Activated T-helper 1 cell treated with anti-CD3 and anti-CD28 coated beads, Interleukin-12 subunit alpha, Interleukin-12 subunit beta, Interleukin-2, Interleukin-4 antibody, amounts not matched to agents 30 ng/mL and 10 ng/mL and 1 ng/mL, durations not matched to agents 14 hours and 24 hours and 36 hours (primary cell): ENCODE data around the gene SH3BGRL. TPM values are rescaled to one million over a fixed set of nuclear protein-coding genes. Genes with fewer than 3 reads are reported as not detected.
A peak's percentile ranks its signal among the peaks of the same experiment; 100 is the strongest.

Experiments
- DNase-seq: peaks from one replicate; pipeline ENCODE4 v3.0.0; 2021; ENCODE audit warnings: low spot score
- H3K27ac Mint-ChIP-seq: one replicate; pipeline ENCODE4 v1.8.0; 2021; ENCODE audit warnings: mild to moderate bottlenecking, mixed read lengths
- H3K27me3 Mint-ChIP-seq: one replicate; pipeline ENCODE4 v1.8.0; 2022; ENCODE audit warnings: mild to moderate bottlenecking, moderate library complexity, mixed read lengths; ENCODE audit not compliant: insufficient read depth
- H3K36me3 Mint-ChIP-seq: one replicate; pipeline ENCODE4 v1.8.0; 2021; ENCODE audit warnings: low read depth, mixed read lengths
- H3K4me1 Mint-ChIP-seq: one replicate; pipeline ENCODE4 v1.8.0; 2021; ENCODE audit warnings: low read depth, mixed read lengths
- H3K4me3 Mint-ChIP-seq: one replicate; pipeline ENCODE4 v1.8.0; 2021; ENCODE audit warnings: mild to moderate bottlenecking, moderate library complexity, mixed read lengths
- H3K9me3 Mint-ChIP-seq: one replicate; pipeline ENCODE4 v1.8.0; 2021; ENCODE audit warnings: mixed read lengths
- intact Hi-C: fragments of 100-400 bp; cut with micrococcal nuclease; formaldehyde crosslinking; loops from one replicate; pipeline ENCODE4 v1.15.1; 2024
- total RNA-seq: library from RNA; stranded (reverse); gene quantifications from 2 replicates; pipeline ENCODE4 v1.2.3, GENCODE V29; 2022

Gene SH3BGRL
- total RNA-seq, 1 donor from 2014 or later, result 37.6 TPM

GRCh38 chrX:81229901-81230300, 28.0 kb downstream of the SH3BGRL start:
- no peaks in the 10 kb centered on the region for H3K27me3 Mint-ChIP-seq
- DNase-seq, result no peak
- no peak overlapping the region for H3K4me3 Mint-ChIP-seq
- H3K9me3 Mint-ChIP-seq, result no peaks in the 10 kb centered on the region
- no peak overlapping the region for H3K27ac Mint-ChIP-seq
- no peaks in the 10 kb centered on the region for H3K4me1 Mint-ChIP-seq
- peaks cover 5% of the 10 kb centered on the region for H3K36me3 Mint-ChIP-seq
- intact Hi-C loops, result no loop called here

GRCh38 chrX:81231476-81231875, 29.6 kb downstream of the SH3BGRL start:
- no peak overlapping the region for H3K4me3 Mint-ChIP-seq
- H3K36me3 Mint-ChIP-seq, result peaks cover 13% of the 10 kb centered on the region
- no peaks in the 10 kb centered on the region for H3K4me1 Mint-ChIP-seq
- no peak overlapping the region for H3K27ac Mint-ChIP-seq
- no peak for DNase-seq
- no peaks in the 10 kb centered on the region for H3K27me3 Mint-ChIP-seq
- intact Hi-C loops, result no loop called here
- peaks cover 5% of the 10 kb centered on the region for H3K9me3 Mint-ChIP-seq

- H3K27ac Mint-ChIP-seq, result no peak overlapping the region
These were observed 30.3 kb downstream of the SH3BGRL start for GRCh38 chrX:81232218-81232617.

GRCh38 chrX:81237516-81237915, 35.6 kb downstream of the SH3BGRL start:
- no peak for DNase-seq
- Mint-ChIP-seq H3K36me3 (peaks cover 34% of the 10 kb centered on the region), H3K4me3 (no peak overlapping the region), H3K9me3 (peaks cover 17% of the 10 kb centered on the region), H3K4me1 (no peaks in the 10 kb centered on the region), H3K27me3 (no peaks in the 10 kb centered on the region), H3K27ac (no peak overlapping the region)
- intact Hi-C loops, result no loop called here

More at GRCh38 chrX:81232218-81232617, 30.3 kb downstream of the SH3BGRL start:
- Mint-ChIP-seq H3K36me3 (peaks cover 20% of the 10 kb centered on the region), H3K27me3 (no peaks in the 10 kb centered on the region), H3K4me3 (no peak overlapping the region), H3K9me3 (peaks cover 7% of the 10 kb centered on the region), H3K4me1 (no peaks in the 10 kb centered on the region)
- no peak for DNase-seq
- intact Hi-C loops, result no loop called here

- H3K36me3 Mint-ChIP-seq, result peaks cover 33% of the 10 kb centered on the region
- intact Hi-C loops, result no loop called here
- no peaks in the 10 kb centered on the region for H3K27me3 Mint-ChIP-seq
- no peak overlapping the region for H3K27ac Mint-ChIP-seq
- H3K4me3 Mint-ChIP-seq, result no peak overlapping the region
- peaks cover 17% of the 10 kb centered on the region for H3K9me3 Mint-ChIP-seq
- no peak for DNase-seq
- no peaks in the 10 kb centered on the region for H3K4me1 Mint-ChIP-seq
These were observed 36.3 kb downstream of the SH3BGRL start for GRCh38 chrX:81238166-81238565.

GRCh38 chrX:81240701-81241331, 38.9 kb downstream of the SH3BGRL start:
- no peak for DNase-seq
- H3K27ac Mint-ChIP-seq, result no peak overlapping the region
- peaks cover 29% of the 10 kb centered on the region for H3K36me3 Mint-ChIP-seq
- H3K4me1 Mint-ChIP-seq, result no peaks in the 10 kb centered on the region
- intact Hi-C loops, result no loop called here
- no peak overlapping the region for H3K4me3 Mint-ChIP-seq
- peaks cover 14% of the 10 kb centered on the region for H3K9me3 Mint-ChIP-seq
- H3K27me3 Mint-ChIP-seq, result no peaks in the 10 kb centered on the region

- Mint-ChIP-seq H3K9me3 (peaks cover 9% of the 10 kb centered on the region), H3K27ac (no peak overlapping the region), H3K4me1 (no peaks in the 10 kb centered on the region), H3K4me3 (no peak overlapping the region), H3K36me3 (peaks cover 21% of the 10 kb centered on the region), H3K27me3 (no peaks in the 10 kb centered on the region)
- intact Hi-C loops, result no loop called here
- no peak for DNase-seq
These were observed 39.9 kb downstream of the SH3BGRL start for GRCh38 chrX:81241753-81242152.

- Mint-ChIP-seq H3K9me3 (no peaks in the 10 kb centered on the region), H3K27ac (no peak overlapping the region), H3K36me3 (no peaks in the 10 kb centered on the region), H3K27me3 (no peaks in the 10 kb centered on the region), H3K4me3 (no peak overlapping the region), H3K4me1 (no peaks in the 10 kb centered on the region)
- intact Hi-C loops, result no loop called here
- DNase-seq, result no peak
These were observed 54.0 kb downstream of the SH3BGRL start for GRCh38 chrX:81255876-81256275.

- H3K9me3 Mint-ChIP-seq, result no peaks in the 10 kb centered on the region
- no peaks in the 10 kb centered on the region for H3K27me3 Mint-ChIP-seq
- no peak overlapping the region for H3K27ac Mint-ChIP-seq
- no peaks in the 10 kb centered on the region for H3K4me1 Mint-ChIP-seq
- no peak for DNase-seq
- no peaks in the 10 kb centered on the region for H3K36me3 Mint-ChIP-seq
- no peak overlapping the region for H3K4me3 Mint-ChIP-seq
- intact Hi-C loops, result no loop called here
These were observed 55.9 kb downstream of the SH3BGRL start for GRCh38 chrX:81257817-81258216.

- Mint-ChIP-seq H3K27ac (peak overlapping the region; percentile 58), H3K9me3 (no peaks in the 10 kb centered on the region), H3K36me3 (no peaks in the 10 kb centered on the region), H3K4me1 (no peaks in the 10 kb centered on the region), H3K27me3 (no peaks in the 10 kb centered on the region), H3K4me3 (no peak overlapping the region)
- intact Hi-C loops, result no loop called here
- DNase-seq, result no peak
These were observed 57.3 kb downstream of the SH3BGRL start for GRCh38 chrX:81259020-81259713.

GRCh38 chrX:81259714-81260395, 58.0 kb downstream of the SH3BGRL start:
- Mint-ChIP-seq H3K9me3 (no peaks in the 10 kb centered on the region), H3K27me3 (no peaks in the 10 kb centered on the region)
- intact Hi-C loops, result no loop called here

GRCh38 chrX:81261576-81261975, 59.7 kb downstream of the SH3BGRL start:
- DNase-seq, result no peak
- intact Hi-C loops, result no loop called here
- H3K27ac Mint-ChIP-seq, result no peak overlapping the region
- no peaks in the 10 kb centered on the region for H3K9me3 Mint-ChIP-seq
- no peaks in the 10 kb centered on the region for H3K4me1 Mint-ChIP-seq
- no peaks in the 10 kb centered on the region for H3K36me3 Mint-ChIP-seq
- H3K4me3 Mint-ChIP-seq, result no peak overlapping the region
- H3K27me3 Mint-ChIP-seq, result no peaks in the 10 kb centered on the region

More at GRCh38 chrX:81259714-81260395, 58.0 kb downstream of the SH3BGRL start:
- Mint-ChIP-seq H3K27ac (no peak overlapping the region), H3K4me1 (no peaks in the 10 kb centered on the region), H3K36me3 (no peaks in the 10 kb centered on the region), H3K4me3 (no peak overlapping the region)
- DNase-seq, result no peak

GRCh38 chrX:81263059-81263458, 61.2 kb downstream of the SH3BGRL start:
- no peak for DNase-seq
- Mint-ChIP-seq H3K4me1 (peaks cover 1% of the 10 kb centered on the region), H3K4me3 (no peak overlapping the region), H3K36me3 (peaks cover 1% of the 10 kb centered on the region), H3K27ac (no peak overlapping the region), H3K9me3 (no peaks in the 10 kb centered on the region), H3K27me3 (no peaks in the 10 kb centered on the region)
- intact Hi-C loops, result no loop called here
